ENCODE data around the gene OPN5. TPM values are rescaled to one million over a fixed set of nuclear protein-coding genes. Genes with fewer than 3 reads are reported as not detected.

OPN5 gene
- total RNA-seq, 6 experiments from 2014 or later, result not detected

GRCh38 chr6:47789553-47789952 lies 7.7 kb downstream of the OPN5 start:
- Mint-ChIP-seq H3K4me3 (no peak overlapping the region), H3K27ac (no peak overlapping the region), H3K36me3 (ENCODE audit: low read depth) (no peaks in the 10 kb centered on the region), H3K9me3 (no peaks in the 10 kb centered on the region), H3K27me3 (ENCODE audit: insufficient read depth) (peaks cover 5% of the 10 kb centered on the region; the same call in 1 of the 2 replicates), H3K4me1 (ENCODE audit: low read depth) (peaks cover 7% of the 10 kb centered on the region; the same call in 1 of the 2 replicates)
- no peak for DNase-seq
- TF ChIP-seq CTCF (IDR thresholded peaks at IDR 0.05), result no peak

- Mint-ChIP-seq H3K36me3 (ENCODE audit: low read depth) (no peaks in the 10 kb centered on the region), H3K9me3 (no peaks in the 10 kb centered on the region; the same call in 1 of the 2 replicates), H3K27ac (no peak overlapping the region), H3K4me3 (no peak overlapping the region), H3K27me3 (ENCODE audit: insufficient read depth) (peaks cover 5% of the 10 kb centered on the region; the same call in 1 of the 2 replicates), H3K4me1 (ENCODE audit: low read depth) (peaks cover 7% of the 10 kb centered on the region; the same call in 1 of the 2 replicates)
- no peak for TF ChIP-seq CTCF (IDR thresholded peaks at IDR 0.05)
- DNase-seq, result no peak
Observed at GRCh38 chr6:47792216-47792733, 10.4 kb downstream of the OPN5 start.

GRCh38 chr6:47794577-47795135 lies 12.8 kb downstream of the OPN5 start:
- H3K4me1 Mint-ChIP-seq (ENCODE audit: low read depth), result no peaks in the 10 kb centered on the region
- H3K27ac Mint-ChIP-seq, result no peak overlapping the region
- H3K36me3 Mint-ChIP-seq (ENCODE audit: low read depth), result no peaks in the 10 kb centered on the region
- peaks cover 8% of the 10 kb centered on the region; the same call in 1 of the 2 replicates for H3K27me3 Mint-ChIP-seq (ENCODE audit: insufficient read depth)
- no peak for TF ChIP-seq CTCF (IDR thresholded peaks at IDR 0.05)
- H3K4me3 Mint-ChIP-seq, result no peak overlapping the region
- no peak for DNase-seq
- no peaks in the 10 kb centered on the region; the same call in 1 of the 2 replicates for H3K9me3 Mint-ChIP-seq

- H3K36me3 Mint-ChIP-seq (ENCODE audit: low read depth), result no peaks in the 10 kb centered on the region
Observed at GRCh38 chr6:47801984-47802383, 20.2 kb downstream of the OPN5 start.

GRCh38 chr6:47804821-47805220 lies 23.0 kb downstream of the OPN5 start:
- 0 out of 2 replicates have a peak, but pooled peaks cover 5% of the 10 kb centered on the region for H3K27me3 Mint-ChIP-seq (ENCODE audit: insufficient read depth)
- H3K4me1 Mint-ChIP-seq (ENCODE audit: low read depth), result no peaks in the 10 kb centered on the region
- no peaks in the 10 kb centered on the region; the same call in 1 of the 2 replicates for H3K9me3 Mint-ChIP-seq
- no peak overlapping the region for H3K27ac Mint-ChIP-seq
- no peak overlapping the region for H3K4me3 Mint-ChIP-seq
- no peaks in the 10 kb centered on the region for H3K36me3 Mint-ChIP-seq (ENCODE audit: low read depth)
- no peak for DNase-seq
- TF ChIP-seq CTCF (IDR thresholded peaks at IDR 0.05), result no peak

More at GRCh38 chr6:47801984-47802383, 20.2 kb downstream of the OPN5 start:
- Mint-ChIP-seq H3K27me3 (ENCODE audit: insufficient read depth) (0 out of 2 replicates have a peak, but pooled peaks cover 8% of the 10 kb centered on the region), H3K4me3 (no peak overlapping the region), H3K4me1 (ENCODE audit: low read depth) (no peaks in the 10 kb centered on the region), H3K27ac (no peak overlapping the region), H3K9me3 (no peaks in the 10 kb centered on the region)
- no peak for TF ChIP-seq CTCF (IDR thresholded peaks at IDR 0.05)
- DNase-seq, result no peak
